Panc1 (cell line): ENCODE measurements around the gene CST5. TPM values are rescaled to one million over a fixed set of nuclear protein-coding genes. Genes with fewer than 3 reads are reported as not detected.
A peak's percentile ranks its signal among the peaks of the same experiment; 100 is the strongest.

Experiments
- ATAC-seq: fragments of 200-7000 bp; cut with Tn5 transposase; 2 replicates; pipeline ENCODE4 v1.9.1; 2020; ENCODE audit warnings: mild to moderate bottlenecking, moderate library complexity
- BruUV-seq: library from RNA; stranded (reverse); fragments of 400-500 nt; replicated peaks from 2 replicates; lab custom pipeline; 2021; lab: Mats Ljungman, UMichigan
- CTCF ChIA-PET: fragments of 300-600 bp; sonication (Branson Sonifier 250); formaldehyde crosslinking; loops from one replicate; lab custom pipeline; 2022; ENCODE audit warnings: antibody characterized with exemption; lab: Charles Lee
- POLR2A ChIA-PET: fragments of 300-600 bp; sonication (Branson Sonifier 250); formaldehyde crosslinking; loops from one replicate; lab custom pipeline; 2022; ENCODE audit warnings: antibody characterized with exemption; lab: Charles Lee
- DNase-seq: peaks from one replicate; pipeline ENCODE4 v3.0.0-alpha.2; 2010; ENCODE audit warnings: low read depth, low spot score
- H3K27ac ChIP-seq: 2 replicates; pipeline ENCODE4 v1.5.1; 2011; ENCODE audit warnings: mild to moderate bottlenecking, low read length, inconsistent platforms
- H3K27me3 ChIP-seq: fragments of 200-500 bp; sonication (Bioruptor generic); 2 replicates; pipeline ENCODE4 v1.6.0; 2014; ENCODE audit warnings: low read length, inconsistent platforms; ENCODE audit not compliant: control insufficient read depth, insufficient read depth
- H3K36me3 ChIP-seq: fragments of 200-500 bp; sonication (Bioruptor generic); 2 replicates; pipeline ENCODE4 v1.5.1; 2014; ENCODE audit warnings: inconsistent platforms, mild to moderate bottlenecking, low read length, moderate library complexity; ENCODE audit not compliant: control insufficient read depth, insufficient read depth
- H3K4me1 ChIP-seq: 2 replicates; pipeline ENCODE4 v1.5.1; 2011; ENCODE audit warnings: inconsistent platforms, mild to moderate bottlenecking, low read length, moderate library complexity; ENCODE audit not compliant: control insufficient read depth, insufficient read depth
- H3K4me3 ChIP-seq, 2 experiments: 2 replicates each; pipeline ENCODE4 v1.5.1; 2011 to 2012; ENCODE audit warnings: low read depth in 2 of 2, low read length in 2 of 2, mild to moderate bottlenecking in 2 of 2, inconsistent platforms in 1 of 2, moderate library complexity in 1 of 2
- H3K9me3 ChIP-seq: fragments of 200-500 bp; sonication (Bioruptor generic); 2 replicates; pipeline ENCODE4 v1.5.1; 2014; ENCODE audit warnings: low read depth, mild to moderate bottlenecking, inconsistent platforms, low read length, moderate library complexity; ENCODE audit not compliant: control insufficient read depth, insufficient read depth
- POLR2AphosphoS5 ChIP-seq: IDR thresholded peaks from 2 replicates; pipeline ENCODE4 v1.6.1; 2012; ENCODE audit warnings: mild to moderate bottlenecking, low read depth, low read length, moderate library complexity
- REST ChIP-seq, 2 experiments: IDR thresholded peaks; 2 replicates each; pipeline ENCODE4 v1.6.1; 2011 to 2012; ENCODE audit warnings: low read depth in 2 of 2, control low read depth in 1 of 2, low read length in 1 of 2, mild to moderate bottlenecking in 1 of 2, moderate library complexity in 1 of 2; ENCODE audit not compliant: insufficient read depth in 1 of 2
- SIN3A ChIP-seq: IDR thresholded peaks from 2 replicates; pipeline ENCODE4 v1.6.1; 2012; ENCODE audit warnings: low read depth, mild to moderate bottlenecking, low read length, moderate library complexity, borderline replicate concordance; ENCODE audit not compliant: insufficient read depth
- TCF7L2 ChIP-seq: IDR thresholded peaks from 2 replicates; pipeline ENCODE4 v1.6.1; 2011; ENCODE audit warnings: mild to moderate bottlenecking, low read depth, low read length, inconsistent platforms
- in situ Hi-C: cut with HindIII; loops from 2 replicates; pipeline ENCODE4 v1.10.0; 2016; ENCODE audit warnings: low sequenced_read_pairs, low pct_unique_long_range_greater_than_20kb
- intact Hi-C: fragments of 100-400 bp; cut with micrococcal nuclease; formaldehyde crosslinking; loops from one replicate; pipeline ENCODE4 v1.10.0; 2022; ENCODE audit not compliant: unreplicated experiment
- total RNA-seq: library from RNA; stranded (reverse); gene quantifications from one replicate; pipeline ENCODE4 v1.2.1, GENCODE V29; 2021; ENCODE audit not compliant: unreplicated experiment
- TF ChIP-seq, protein P1 (sequence below): fragments of 450-650 bp; IDR thresholded peaks from 2 replicates; pipeline ENCODE4 v1.5.1; 2017; ENCODE audit warnings: mild to moderate bottlenecking

The CST5 gene
- total RNA-seq, 1 experiment from 2014 or later: not detected

DNA sequence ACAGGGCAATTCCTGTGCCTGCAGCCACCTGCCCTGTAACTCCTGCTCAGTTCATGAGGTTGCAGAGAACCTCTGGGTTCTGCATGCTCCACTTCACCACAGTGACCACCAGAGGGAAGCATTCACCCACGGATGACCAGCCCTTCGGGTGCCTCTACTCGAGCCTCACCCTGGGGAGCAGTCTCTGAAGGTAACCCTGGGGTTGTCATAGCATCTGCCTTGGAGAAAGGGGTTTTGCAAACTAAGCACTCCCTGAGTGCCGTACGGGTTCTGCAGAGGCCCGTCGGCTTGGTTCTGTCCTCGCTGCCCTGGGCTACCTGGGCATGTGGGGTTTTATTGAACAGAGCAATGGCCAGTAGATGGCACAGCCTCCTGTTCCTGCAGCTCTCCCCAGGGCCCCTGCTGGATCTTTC lies 10.2 kb upstream of the CST5 start:
- in situ Hi-C loops (no loop called here), intact Hi-C loops (loop anchor here (5.0 kb wide), 1 partner anchor 108 kb away; no protein-coding TSS in a partner anchor)
- ChIA-PET POLR2A (no interaction called here), CTCF (no interaction called here)
- Histone ChIP-seq H3K4me1 (no peaks in the 10 kb centered on the region), H3K9me3 (no peaks in the 10 kb centered on the region), H3K4me3 (no peak overlapping the region), H3K27ac (no peak overlapping the region), H3K27me3 (no peaks in the 10 kb centered on the region), H3K36me3 (no peaks in the 10 kb centered on the region)
- DNase-seq: peak; percentile 56
- TF ChIP-seq, protein P1, sequence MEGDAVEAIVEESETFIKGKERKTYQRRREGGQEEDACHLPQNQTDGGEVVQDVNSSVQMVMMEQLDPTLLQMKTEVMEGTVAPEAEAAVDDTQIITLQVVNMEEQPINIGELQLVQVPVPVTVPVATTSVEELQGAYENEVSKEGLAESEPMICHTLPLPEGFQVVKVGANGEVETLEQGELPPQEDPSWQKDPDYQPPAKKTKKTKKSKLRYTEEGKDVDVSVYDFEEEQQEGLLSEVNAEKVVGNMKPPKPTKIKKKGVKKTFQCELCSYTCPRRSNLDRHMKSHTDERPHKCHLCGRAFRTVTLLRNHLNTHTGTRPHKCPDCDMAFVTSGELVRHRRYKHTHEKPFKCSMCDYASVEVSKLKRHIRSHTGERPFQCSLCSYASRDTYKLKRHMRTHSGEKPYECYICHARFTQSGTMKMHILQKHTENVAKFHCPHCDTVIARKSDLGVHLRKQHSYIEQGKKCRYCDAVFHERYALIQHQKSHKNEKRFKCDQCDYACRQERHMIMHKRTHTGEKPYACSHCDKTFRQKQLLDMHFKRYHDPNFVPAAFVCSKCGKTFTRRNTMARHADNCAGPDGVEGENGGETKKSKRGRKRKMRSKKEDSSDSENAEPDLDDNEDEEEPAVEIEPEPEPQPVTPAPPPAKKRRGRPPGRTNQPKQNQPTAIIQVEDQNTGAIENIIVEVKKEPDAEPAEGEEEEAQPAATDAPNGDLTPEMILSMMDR: peak; percentile 80
- TF ChIP-seq POLR2AphosphoS5 (no peak), TCF7L2 (no peak), SIN3A (no peak), REST (IDR thresholded peaks at IDR 0.05; ENCODE audit: insufficient read depth in 1 of 2, low read depth in 2 of 2, low read length in 1 of 2) (no peak)
- ATAC-seq: peak; percentile 98
- BruUV-seq: no TSS peak

DNA sequence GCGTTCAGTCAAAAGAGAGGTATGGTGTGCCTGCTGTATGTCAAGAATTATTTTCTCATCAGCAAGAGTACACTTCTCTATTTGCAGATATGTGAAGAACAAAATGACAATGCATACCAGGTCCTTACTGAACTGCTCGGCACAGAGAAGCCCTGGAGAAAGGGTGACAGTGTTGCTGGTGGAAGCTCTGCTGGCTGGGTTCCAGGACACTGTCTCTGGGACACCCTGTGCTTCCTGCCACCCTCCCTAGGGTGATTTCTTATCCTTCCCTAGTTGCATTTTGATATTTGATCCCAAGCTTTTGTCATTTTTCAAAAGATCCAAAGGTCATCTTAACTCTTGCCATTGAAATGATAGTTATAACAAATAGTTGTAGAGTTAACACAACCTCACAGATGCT lies 8.3 kb upstream of the CST5 start:
- POLR2A ChIA-PET: no interaction called here
- H3K36me3 ChIP-seq: no peaks in the 10 kb centered on the region
- H3K4me3 ChIP-seq: no peak overlapping the region
- intact Hi-C loops (no loop called here), in situ Hi-C loops (no loop called here)
- no peaks in the 10 kb centered on the region for H3K4me1 ChIP-seq
- no peak for ATAC-seq
- TF ChIP-seq REST (IDR thresholded peaks at IDR 0.05; ENCODE audit: insufficient read depth in 1 of 2, low read depth in 2 of 2, low read length in 1 of 2) (no peak), SIN3A (no peak), POLR2AphosphoS5 (no peak), TCF7L2 (no peak)
- TF ChIP-seq, protein P1: no peak
- no peak for DNase-seq
- H3K27me3 ChIP-seq: no peaks in the 10 kb centered on the region
- no TSS peak for BruUV-seq
- H3K9me3 ChIP-seq: no peaks in the 10 kb centered on the region
- CTCF ChIA-PET: no interaction called here
- H3K27ac ChIP-seq: no peak overlapping the region
